HuH-7.5 (cell line): ENCODE data around the gene HSD17B14.
"Not testable (repeated sequence)": the region's sequence is repeated elsewhere in the genome, so short reads cannot be mapped to it uniquely, and the experiment has no call there.

Experiments used
- DNase-seq: peaks from one replicate; pipeline ENCODE4 v3.0.0; 2011; ENCODE audit warnings: low spot score

Gene HSD17B14

GRCh38 chr19:48797103-48797502 lies 39.2 kb downstream of the HSD17B14 start:
- no peak for DNase-seq

DNA sequence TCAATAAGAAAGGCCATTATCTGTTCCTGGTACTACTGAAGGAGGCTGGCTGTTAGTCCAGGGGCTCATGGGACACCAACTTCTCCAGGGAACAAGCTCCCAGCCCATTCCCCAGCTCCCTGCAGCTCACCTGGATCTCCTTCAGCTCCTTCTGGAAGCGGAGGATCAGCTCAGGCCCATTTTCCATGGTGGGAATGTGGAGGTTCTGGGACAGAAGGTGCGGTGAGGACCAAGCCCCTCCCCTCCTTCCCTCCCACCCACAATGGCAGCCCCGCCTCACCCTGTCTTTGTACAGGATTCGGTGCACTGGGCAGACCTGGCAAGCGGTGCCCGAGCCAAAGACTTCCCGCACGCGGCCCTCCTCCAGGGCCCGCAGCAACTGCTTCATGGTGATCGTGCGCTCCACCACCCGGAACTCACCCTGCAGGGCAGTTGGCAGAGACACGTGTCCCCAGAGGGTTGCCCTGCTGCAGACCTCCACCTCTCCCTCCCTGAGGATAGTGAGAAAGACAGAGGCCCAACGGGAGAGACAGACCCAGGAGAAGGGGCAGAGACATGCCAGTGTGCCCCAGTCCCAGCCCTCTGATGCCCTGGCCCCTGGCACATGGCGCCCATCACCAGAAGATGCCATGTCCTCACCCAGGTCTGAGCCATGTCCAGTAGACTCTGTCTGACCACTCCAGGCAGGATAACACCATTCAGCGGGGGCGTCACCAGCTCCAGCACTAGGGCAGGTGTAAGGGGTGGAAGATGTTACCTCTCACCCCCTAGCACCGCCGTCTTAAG lies 39.8 kb downstream of the HSD17B14 start:
- DNase-seq, result no peak

GRCh38 chr19:48795685-48796070 lies 40.6 kb downstream of the HSD17B14 start:
- DNase-seq, result no peak

GRCh38 chr19:48795055-48795684 lies 41.1 kb downstream of the HSD17B14 start:
- DNase-seq, result peak; percentile 91

DNA sequence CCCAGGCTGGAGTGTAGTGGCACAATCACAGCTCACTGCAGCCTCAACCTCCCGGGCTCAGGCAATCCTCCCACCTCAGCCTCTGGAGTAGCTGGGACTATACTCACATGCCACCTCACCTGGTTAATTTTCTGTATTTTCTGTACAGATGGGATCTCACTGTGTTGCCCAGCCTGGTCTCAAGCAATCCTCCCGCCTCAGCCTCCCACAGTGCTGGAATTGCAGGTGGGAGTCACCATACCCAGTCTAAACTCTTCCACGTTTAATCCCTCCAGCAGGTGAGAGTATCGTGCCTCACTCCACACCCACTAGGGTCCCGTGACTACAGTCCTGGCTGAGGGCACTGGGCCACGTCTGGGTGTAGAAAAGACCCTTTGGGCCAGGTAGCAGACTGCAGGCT lies 42.0 kb downstream of the HSD17B14 start:
- DNase-seq, result no peak

- no peak for DNase-seq
Measured at GRCh38 chr19:48793271-48793670, 43.0 kb downstream of the HSD17B14 start.

- DNase-seq, result not testable (repeated sequence)
Measured at GRCh38 chr19:48787331-48787730, 49.0 kb downstream of the HSD17B14 start.

- DNase-seq, result not testable (repeated sequence)
Measured at GRCh38 chr19:48786422-48786821, 49.9 kb downstream of the HSD17B14 start.

DNA sequence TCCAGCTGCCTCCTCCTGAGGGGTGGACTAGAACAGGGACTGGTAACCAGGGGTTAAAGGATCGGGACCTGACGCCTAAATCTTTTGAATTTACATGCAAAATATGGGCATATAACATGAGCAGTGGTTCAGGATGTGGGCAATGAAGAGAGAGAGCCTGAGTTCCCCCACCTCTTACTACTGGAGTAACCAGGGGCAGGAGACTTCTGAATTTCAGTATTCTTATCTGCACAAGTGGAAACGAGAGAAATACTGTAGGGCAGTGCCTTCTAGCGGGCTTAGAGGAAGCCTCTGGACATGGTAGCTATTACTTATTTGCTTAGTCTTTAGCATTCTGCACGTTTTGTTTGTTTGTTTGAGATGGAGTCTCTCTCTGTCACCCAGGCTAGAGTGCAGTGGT lies 51.8 kb downstream of the HSD17B14 start:
- DNase-seq, result no peak

DNA sequence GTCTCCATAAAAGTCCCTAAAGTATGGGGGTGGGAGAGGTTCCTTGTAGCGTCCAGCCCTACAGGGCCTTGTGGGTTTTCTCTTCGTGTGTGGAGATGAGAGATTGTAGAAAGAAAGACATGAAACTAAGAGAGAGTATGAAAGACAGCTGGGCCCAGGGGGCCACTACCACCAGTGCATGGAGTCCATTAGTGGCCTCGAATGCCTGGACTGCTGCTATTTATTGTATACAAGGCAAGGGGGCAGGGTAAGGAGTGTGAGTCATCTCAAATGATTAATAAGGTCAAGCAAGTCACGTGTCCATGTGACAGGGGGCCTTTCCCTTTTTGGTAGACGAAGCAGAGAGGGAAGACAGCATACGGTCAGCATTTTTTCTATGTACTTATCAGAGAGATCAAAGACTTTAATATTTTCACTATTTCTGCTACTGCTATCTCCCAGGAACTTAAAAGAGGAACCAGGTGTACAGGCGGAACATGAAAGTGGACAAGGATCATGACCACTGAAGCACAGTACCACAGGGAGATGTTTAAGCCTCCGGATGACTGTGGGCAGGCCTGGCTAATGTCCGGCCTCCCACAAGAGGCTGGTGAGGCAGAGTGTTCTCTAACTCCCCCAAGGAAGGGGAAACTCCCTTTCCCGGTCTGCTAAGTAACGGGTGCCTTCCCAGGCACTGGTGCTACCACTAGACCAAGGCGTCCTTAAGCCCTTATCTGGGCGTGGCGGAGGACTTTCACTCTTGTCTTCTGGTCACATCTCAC lies 55.5 kb downstream of the HSD17B14 start:
- no peak for DNase-seq

DNA sequence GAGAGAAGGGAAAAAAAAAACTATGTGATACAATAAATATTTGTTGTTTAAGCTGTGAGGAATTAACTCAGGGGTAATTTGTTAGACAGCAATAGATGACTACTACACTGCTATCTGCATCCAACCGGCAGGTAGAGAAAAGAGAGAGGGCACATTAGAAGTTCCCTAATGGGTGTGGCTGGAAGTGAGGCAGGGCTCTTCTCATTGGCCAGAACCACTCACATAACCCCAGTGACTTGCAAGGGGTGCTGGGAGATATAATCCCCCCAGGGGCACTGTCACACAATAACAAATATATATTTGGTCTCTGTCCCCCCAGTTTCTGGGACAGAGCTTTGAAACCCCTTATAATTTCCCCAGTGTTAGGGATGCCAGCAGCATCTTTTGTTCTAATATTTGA lies 56.7 kb downstream of the HSD17B14 start:
- DNase-seq, result no peak

DNA sequence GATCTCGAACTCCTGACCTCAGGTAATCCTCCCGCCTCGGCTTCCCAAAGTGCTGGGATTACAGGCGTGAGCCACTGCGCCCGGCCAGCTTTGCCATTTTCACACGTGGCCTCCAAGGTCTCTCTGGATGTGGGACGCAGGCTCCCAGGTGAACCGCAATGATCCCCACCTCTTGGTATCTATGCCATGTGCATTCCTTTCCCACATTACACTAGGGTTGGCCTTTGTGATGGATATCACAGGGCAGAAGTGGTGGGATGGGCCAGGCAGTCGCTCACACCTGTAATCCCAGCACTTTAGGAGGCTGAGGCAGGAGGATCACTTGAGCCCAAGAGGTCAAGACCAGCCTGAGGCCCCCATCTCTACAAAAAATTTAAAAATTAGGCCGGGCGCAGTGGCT lies 58.6 kb downstream of the HSD17B14 start:
- DNase-seq, result no peak

DNA sequence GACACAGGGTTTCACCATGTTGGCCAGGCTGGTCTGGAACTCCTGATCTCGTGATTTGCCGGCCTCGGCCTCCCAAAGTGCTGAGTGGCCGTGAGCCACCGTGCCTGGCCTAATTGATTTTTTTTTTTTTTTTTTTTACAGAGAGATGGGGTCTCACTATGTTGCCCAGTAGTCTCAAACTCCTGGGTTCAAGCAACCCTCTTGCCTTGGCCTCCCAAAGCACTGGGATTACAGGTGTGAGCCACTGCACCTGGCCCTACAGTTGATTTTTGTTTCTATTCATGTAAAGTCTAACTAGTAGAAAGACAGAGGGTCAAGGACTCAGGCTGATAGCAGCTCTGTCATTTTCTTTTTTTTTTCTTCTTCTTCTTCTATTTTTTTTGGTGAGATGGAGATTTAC lies 59.2 kb downstream of the HSD17B14 start:
- no peak for DNase-seq

- no peak for DNase-seq
Measured at GRCh38 chr19:48772503-48772953, 63.8 kb downstream of the HSD17B14 start.

DNA sequence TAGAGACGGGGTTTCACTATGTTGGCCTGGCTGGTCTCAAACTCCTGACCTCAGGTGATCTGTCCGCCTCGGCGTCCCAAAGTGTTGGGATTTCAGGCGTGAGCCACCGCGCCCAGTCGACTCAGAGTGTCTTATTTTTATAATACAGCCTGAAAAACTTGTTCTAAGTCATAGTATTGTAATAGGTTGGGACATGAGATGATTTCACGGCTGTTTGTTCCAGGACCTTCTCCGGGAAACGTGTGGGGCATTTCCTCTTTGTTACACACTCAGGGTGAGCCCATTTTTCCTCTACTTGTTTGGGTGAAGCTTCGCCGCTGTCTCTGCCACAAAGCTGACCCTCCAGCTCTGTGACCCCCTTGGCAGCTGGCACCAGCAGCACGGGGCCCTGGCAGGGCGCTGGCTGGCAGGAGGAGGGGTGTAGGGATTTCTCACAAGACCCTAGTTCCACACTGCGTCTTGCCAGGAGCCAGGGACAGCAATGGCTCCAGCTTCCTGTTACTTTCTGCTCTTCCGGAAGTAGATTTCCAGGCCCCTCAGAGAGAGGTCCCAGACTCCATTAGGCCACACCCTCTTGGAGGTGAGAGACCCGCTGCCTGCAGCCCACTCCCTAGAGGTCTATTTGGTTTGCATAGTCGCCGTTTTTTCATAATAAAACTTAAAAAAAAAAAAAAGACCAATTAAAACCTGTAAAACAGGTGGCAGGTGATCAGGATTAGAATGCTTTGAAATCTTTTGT lies 65.4 kb downstream of the HSD17B14 start:
- no peak for DNase-seq

- DNase-seq, result no peak
Measured at GRCh38 chr19:48770266-48770665, 66.0 kb downstream of the HSD17B14 start.

DNA sequence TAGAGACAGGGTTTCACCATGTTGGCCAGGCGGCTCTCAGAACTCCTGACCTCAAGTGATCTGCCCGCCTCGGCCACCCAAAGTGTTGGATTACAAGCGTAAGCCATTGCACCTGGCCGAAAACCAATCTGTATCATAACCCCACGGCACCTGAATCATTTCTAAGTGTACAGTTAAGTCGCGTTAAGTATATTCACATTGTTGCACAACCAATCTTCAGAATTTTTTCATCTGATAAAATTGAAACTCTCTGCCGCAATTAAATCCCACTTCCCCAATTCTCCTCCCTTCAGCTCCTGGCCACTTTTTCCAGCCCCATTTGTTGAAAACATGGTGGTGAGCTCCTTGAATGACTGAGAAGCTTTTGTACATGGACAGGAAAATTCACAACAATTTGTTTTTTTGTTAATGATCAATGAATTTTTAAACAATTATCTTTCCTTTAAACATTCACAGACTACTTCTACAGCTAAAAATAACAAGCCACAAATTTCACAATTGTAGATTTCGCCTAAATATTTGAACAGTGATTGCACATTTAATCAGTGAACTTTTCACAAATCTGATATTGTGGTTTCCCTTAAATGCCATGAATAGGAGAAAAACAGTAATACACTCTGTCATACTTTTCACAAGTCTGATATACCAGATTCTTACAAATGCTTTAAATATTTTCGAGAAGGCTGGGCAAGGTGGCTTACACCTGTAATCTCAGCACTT lies 67.1 kb downstream of the HSD17B14 start:
- no peak for DNase-seq

GRCh38 chr19:48768171-48768753 lies 68.0 kb downstream of the HSD17B14 start:
- not testable (repeated sequence) for DNase-seq

DNA sequence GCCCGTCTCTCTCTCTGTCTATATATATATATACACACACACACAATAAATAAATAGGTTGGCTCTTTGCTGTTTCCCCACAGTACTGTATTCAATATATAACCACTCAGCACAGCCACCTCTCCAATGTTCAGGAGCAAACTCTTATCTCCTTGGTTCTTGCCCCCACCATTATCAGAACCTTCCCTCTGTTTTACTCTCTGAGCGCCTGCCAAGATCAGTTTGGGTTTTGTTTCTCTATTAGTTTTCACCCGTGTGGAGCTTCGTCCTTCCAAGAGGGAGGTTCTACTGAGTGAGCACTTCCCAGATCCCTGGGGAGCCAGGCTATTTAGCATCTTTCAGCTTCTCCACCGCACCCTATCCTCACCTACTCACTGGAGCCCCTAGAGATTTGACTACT lies 70.5 kb downstream of the HSD17B14 start:
- not testable (repeated sequence) for DNase-seq
